ENCODE results near the gene PLOD2.
"Not testable (repeated sequence)": the region's sequence is repeated elsewhere in the genome, so short reads cannot be mapped to it uniquely, and the experiment has no call there.

Gene PLOD2

GRCh38 chr3:146136647-146137046 lies 24.3 kb downstream of the PLOD2 start:
- no peak for DNase-seq

GRCh38 chr3:146134348-146135117 lies 26.5 kb downstream of the PLOD2 start:
- DNase-seq = peak; percentile 29

- DNase-seq = no peak
Measured at GRCh38 chr3:146133441-146133840, 27.5 kb downstream of the PLOD2 start.

GRCh38 chr3:146131616-146132410 lies 29.2 kb downstream of the PLOD2 start:
- DNase-seq = no peak

- peak; percentile 40 for DNase-seq
Measured at GRCh38 chr3:146130881-146131371, 30.1 kb downstream of the PLOD2 start.

- DNase-seq = no peak
Measured at GRCh38 chr3:146129750-146130149, 31.2 kb downstream of the PLOD2 start.

- DNase-seq = no peak
Measured at GRCh38 chr3:146128939-146129338, 32.0 kb downstream of the PLOD2 start.

GRCh38 chr3:146128179-146128578 lies 32.8 kb downstream of the PLOD2 start:
- no peak for DNase-seq

- DNase-seq = no peak
Measured at GRCh38 chr3:146125951-146126350, 35.0 kb downstream of the PLOD2 start.

GRCh38 chr3:146124126-146124801 lies 36.7 kb downstream of the PLOD2 start:
- DNase-seq = peak; percentile 12

GRCh38 chr3:146117406-146118285 lies 43.3 kb downstream of the PLOD2 start:
- DNase-seq = no peak

- no peak for DNase-seq
Measured at GRCh38 chr3:146115619-146116018, 45.4 kb downstream of the PLOD2 start.

- DNase-seq = not testable (repeated sequence)
Measured at GRCh38 chr3:146113804-146114203, 47.2 kb downstream of the PLOD2 start.

- DNase-seq = no peak
Measured at GRCh38 chr3:146111337-146111736, 49.6 kb downstream of the PLOD2 start.

GRCh38 chr3:146110161-146110560 lies 50.8 kb downstream of the PLOD2 start:
- no peak for DNase-seq

GRCh38 chr3:146106986-146107385 lies 54.0 kb downstream of the PLOD2 start:
- DNase-seq = no peak

- no peak for DNase-seq
Measured at GRCh38 chr3:146104068-146104467, 56.9 kb downstream of the PLOD2 start.

- no peak for DNase-seq
Measured at GRCh38 chr3:146102885-146103284, 58.1 kb downstream of the PLOD2 start.

- no peak for DNase-seq
Measured at GRCh38 chr3:146101538-146101937, 59.4 kb downstream of the PLOD2 start.

GRCh38 chr3:146100825-146101444 lies 60.0 kb downstream of the PLOD2 start:
- DNase-seq = no peak

- DNase-seq = no peak
Measured at GRCh38 chr3:146100180-146100579, 60.8 kb downstream of the PLOD2 start.

- no peak for DNase-seq
Measured at GRCh38 chr3:146099316-146099715, 61.7 kb downstream of the PLOD2 start.
